Measurements from ENCODE around the gene ADGRG6. TPM values are rescaled to one million over a fixed set of nuclear protein-coding genes. Genes with fewer than 3 reads are reported as not detected.
A peak's percentile ranks its signal among the peaks of the same experiment; 100 is the strongest.

ADGRG6 gene
- total and polyA plus RNA-seq, 2 donors (not counting 3 experiments of a cell fraction or from before 2014, with no cell fraction given), result 99.3 to 166 TPM

- peaks cover 0 to 13% of the 10 kb centered on the region in 2 experiments for H3K36me3 ChIP-seq (ENCODE audit: control insufficient read depth in 2 of 2, extremely low read depth in 1 of 2, insufficient read depth in 2 of 2, low read length in 2 of 2)
- no peaks in the 10 kb centered on the region for H3K27me3 ChIP-seq (ENCODE audit: control insufficient read depth in 2 of 2, insufficient read depth in 2 of 2, low read length in 2 of 2)
- H3K4me2 ChIP-seq (ENCODE audit: insufficient read depth, low read length), result no peak overlapping the region
- ChIA-PET POLR2A (no interaction called here), CTCF (interaction anchor here (0.6 to 4.9 kb wide), 31 partner anchors 8 to 245 kb away, joined by 3 to 60 read pairs (median 4); partner anchors contain the start of gene ADGRG6)
- H3K4me3 ChIP-seq (replicated peaks in 1 of 3; ENCODE audit: insufficient read depth in 1 of 3, low read depth in 1 of 3, low read length in 3 of 3), result no peak overlapping the region
- peaks cover 7% of the 10 kb centered on the region for H3K4me1 ChIP-seq (ENCODE audit: control insufficient read depth, extremely low read depth, insufficient read depth, low read length)
- DNase-seq (ENCODE audit: low read depth, low spot score) (peak; percentile 81), FAIRE-seq (no peak)
- no peak overlapping the region for H2AFZ ChIP-seq (ENCODE audit: low read depth, low read length)
- peaks cover 12% of the 10 kb centered on the region for H3K79me2 ChIP-seq (ENCODE audit: control insufficient read depth, insufficient read depth, low read length)
- peak overlapping the region; percentile 26 for H3K9ac ChIP-seq (replicated peaks; ENCODE audit: extremely low read depth, insufficient read depth, low read length)
- no peaks in the 10 kb centered on the region for H3K9me1 ChIP-seq (replicated peaks; ENCODE audit: control insufficient read depth, extremely low read depth, insufficient read depth, low read length)
- intact Hi-C loops (cut with micrococcal nuclease), result loop anchor here (1.0 to 2.0 kb wide), 6 partner anchors 13 to 241 kb away; partner anchors contain the start of genes ADGRG6, NMBR and VTA1
- H3K9me3 ChIP-seq (replicated peaks; ENCODE audit: control insufficient read depth, insufficient read depth, low read length), result no peaks in the 10 kb centered on the region
- BruUV-seq (replicated peaks), result no TSS peak
- H3K27ac ChIP-seq (ENCODE audit: insufficient read depth, low read depth, low read length), result peak overlapping the region; percentile 11
- dilution Hi-C loops (cut with MboI; ENCODE audit: extremely low pct_ligation_motif_present, low sequenced_read_pairs), result no loop called here
- no peaks in the 10 kb centered on the region for H4K20me1 ChIP-seq (replicated peaks; ENCODE audit: control insufficient read depth, extremely low read depth, insufficient read depth, low read length)
- TF ChIP-seq CTCF (IDR thresholded peaks at IDR 0.05; ENCODE audit: extremely low read depth in 1 of 2, insufficient read depth in 1 of 2, low read depth in 1 of 2, low read length in 2 of 2) (peak; percentile 47 to 50), FOS (IDR thresholded peaks at IDR 0.05; ENCODE audit: borderline replicate concordance, insufficient read depth, low read length) (no peak)
Measured at GRCh38 chr6:142387997-142388815, 86.4 kb downstream of the ADGRG6 start.

- TF ChIP-seq JUN (IDR thresholded peaks at IDR 0.05; ENCODE audit: borderline replicate concordance, insufficient read depth, insufficient read length, low read depth), result no peak
- TF ChIP-seq POLR2AphosphoS5 (IDR thresholded peaks at IDR 0.05; ENCODE audit: insufficient read depth, low read depth, low read length), result no peak
- no peak for TF ChIP-seq EZH2 (IDR thresholded peaks at IDR 0.05; ENCODE audit: borderline replicate concordance, low read depth, low read length, severe bottlenecking)
- no peak for TF ChIP-seq GATA2 (IDR thresholded peaks at IDR 0.05; ENCODE audit: insufficient read depth, insufficient read length, low read depth, low read length)
- TF ChIP-seq, protein P1, sequence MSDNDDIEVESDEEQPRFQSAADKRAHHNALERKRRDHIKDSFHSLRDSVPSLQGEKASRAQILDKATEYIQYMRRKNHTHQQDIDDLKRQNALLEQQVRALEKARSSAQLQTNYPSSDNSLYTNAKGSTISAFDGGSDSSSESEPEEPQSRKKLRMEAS (IDR thresholded peaks at IDR 0.05; ENCODE audit: insufficient read depth, insufficient read length), result no peak
- no peak for TF ChIP-seq FOS (IDR thresholded peaks at IDR 0.05; ENCODE audit: borderline replicate concordance, insufficient read depth, low read length)
- CTCF ChIA-PET, result interaction anchor here (1.4 to 3.0 kb wide), 6 partner anchors 21 to 248 kb away, joined by 4 to 14 read pairs (median 8); partner anchors contain the start of genes ADGRG6, NMBR and VTA1
- no peaks in the 10 kb centered on the region for H3K9me1 ChIP-seq (replicated peaks; ENCODE audit: control insufficient read depth, extremely low read depth, insufficient read depth, low read length)
- no peaks in the 10 kb centered on the region for H3K9me3 ChIP-seq (replicated peaks; ENCODE audit: control insufficient read depth, insufficient read depth, low read length)
- H3K36me3 ChIP-seq (ENCODE audit: control insufficient read depth in 2 of 2, extremely low read depth in 1 of 2, insufficient read depth in 2 of 2, low read length in 2 of 2), result peaks cover 2 to 6% of the 10 kb centered on the region in 2 experiments
- intact Hi-C loops (cut with micrococcal nuclease), result loop anchor here (1.0 kb wide), 2 partner anchors 12 to 17 kb away; no protein-coding TSS in a partner anchor
- H3K27ac ChIP-seq (ENCODE audit: insufficient read depth, low read depth, low read length), result peak overlapping the region; percentile 99
- dilution Hi-C loops (cut with MboI; ENCODE audit: extremely low pct_ligation_motif_present, low sequenced_read_pairs), result no loop called here
- DNase-seq (ENCODE audit: low read depth, low spot score) (no peak), FAIRE-seq (no peak)
- peak overlapping the region; percentile 60 for H3K4me2 ChIP-seq (ENCODE audit: insufficient read depth, low read length)
- no peak overlapping the region for H2AFZ ChIP-seq (ENCODE audit: low read depth, low read length)
- no peaks in the 10 kb centered on the region for H4K20me1 ChIP-seq (replicated peaks; ENCODE audit: control insufficient read depth, extremely low read depth, insufficient read depth, low read length)
- peaks cover 2% of the 10 kb centered on the region for H3K79me2 ChIP-seq (ENCODE audit: control insufficient read depth, insufficient read depth, low read length)
- no peaks in the 10 kb centered on the region for H3K27me3 ChIP-seq (ENCODE audit: control insufficient read depth in 2 of 2, insufficient read depth in 2 of 2, low read length in 2 of 2)
- H3K9ac ChIP-seq (replicated peaks; ENCODE audit: extremely low read depth, insufficient read depth, low read length), result peak overlapping the region; percentile 72
- POLR2A ChIA-PET, result interaction anchor here (1.0 to 1.4 kb wide), 3 partner anchors 18 to 21 kb away, joined by 3 read pairs; no protein-coding TSS in a partner anchor
- no peak overlapping the region for H3K4me3 ChIP-seq (replicated peaks in 1 of 3; ENCODE audit: insufficient read depth in 1 of 3, low read depth in 1 of 3, low read length in 3 of 3)
- no TSS peak for BruUV-seq (replicated peaks)
- H3K4me1 ChIP-seq (ENCODE audit: control insufficient read depth, extremely low read depth, insufficient read depth, low read length), result peaks cover 42% of the 10 kb centered on the region
Measured at GRCh38 chr6:142395266-142395665, 93.5 kb downstream of the ADGRG6 start.

Measured in endothelial cell of umbilical vein (primary cell).